Transverse colon (tissue), 4 donors: ENCODE data around the gene CFAP20DC. TPM values are rescaled to one million over a fixed set of nuclear protein-coding genes. Genes with fewer than 3 reads are reported as not detected.

ENCODE experiments used
- DNase-seq: peaks from one replicate; pipeline ENCODE4 v3.0.0-alpha.2; 2019
- H3K27ac ChIP-seq, 4 donors: fragments of 200-600 bp; sonication (generic); 2 replicates each; pipeline ENCODE4 v1.5.1; 2016 to 2018; ENCODE audit warnings: inconsistent platforms in 4 of 4
- H3K27me3 ChIP-seq: fragments of 200-600 bp; sonication (generic); 2 replicates; pipeline ENCODE4 v1.5.1; 2017; ENCODE audit warnings: inconsistent platforms
- H3K36me3 ChIP-seq, 4 donors: fragments of 200-600 bp; sonication (generic); 2 replicates each; pipeline ENCODE4 v1.5.1; 2017 to 2019; ENCODE audit warnings: inconsistent platforms in 4 of 4
- H3K4me1 ChIP-seq, 4 donors: fragments of 200-600 bp; sonication (generic); 2 replicates each; pipeline ENCODE4 v1.5.1; 2017 to 2020; ENCODE audit warnings: inconsistent platforms in 4 of 4
- H3K4me3 ChIP-seq, 4 donors: fragments of 200-600 bp; sonication (generic); 1 replicate in 1 of 4; 2 replicates in 3 of 4; pipeline versions ENCODE4 v1.5.1 to v1.6.1; 2017 to 2019; ENCODE audit warnings: inconsistent platforms in 4 of 4
- H3K9me3 ChIP-seq, 2 donors: fragments of 200-600 bp; sonication (generic); 2 replicates each; pipeline ENCODE4 v1.5.1; 2017 to 2019; ENCODE audit warnings: inconsistent platforms in 2 of 2
- CTCF ChIP-seq, 5 experiments: fragments of 200-600 bp in 3 of 5; fragments of 450-650 bp in 2 of 5; sonication (generic) in 3 of 5; IDR thresholded peaks; 1 replicate in 2 of 5; 2 replicates in 3 of 5; pipeline ENCODE4 v1.5.1; 2016 to 2017; ENCODE audit warnings: antibody characterized with exemption in 5 of 5, inconsistent platforms in 3 of 5, mild to moderate bottlenecking in 2 of 5, moderate library complexity in 1 of 5
- EP300 ChIP-seq: sonication (generic); formaldehyde crosslinking; IDR thresholded peaks from one replicate; pipeline ENCODE4 v1.6.1; 2017; ENCODE audit warnings: antibody characterized with exemption, low read depth
- POLR2A ChIP-seq: fragments of 450-650 bp; IDR thresholded peaks from one replicate; pipeline ENCODE4 v1.6.1; 2016; ENCODE audit warnings: antibody characterized with exemption, mild to moderate bottlenecking, moderate library complexity
- POLR2AphosphoS5 ChIP-seq, 3 donors: sonication (generic); formaldehyde crosslinking; IDR thresholded peaks; one replicate each; pipeline ENCODE4 v1.6.1; 2016; ENCODE audit warnings: antibody characterized with exemption in 3 of 3
- WGBS, 2 donors: methylation state at CpG; one replicate each; pipeline ENCODE4 v1.1.5; 2018; ENCODE audit warnings: low coverage in 1 of 2; 5-methylcytosine and 5-hydroxymethylcytosine counted together
- in situ Hi-C, 4 donors: fragments of 200-750 bp; cut with MboI; loops; one replicate each; pipeline versions ENCODE4 v1.15.0 to v1.15.1; 2017; ENCODE audit warnings: low sequenced_read_pairs in 3 of 4, low pct_ligation_motif_present in 1 of 4, low pct_unique_long_range_greater_than_20kb in 1 of 4
- intact Hi-C: fragments of 100-400 bp; cut with DNase I; formaldehyde crosslinking; loops from one replicate; pipeline ENCODE4 v1.15.1; 2023; ENCODE audit warnings: low total_unique reads
- total RNA-seq, 4 donors: library from RNA; depleted of rRNA; stranded (reverse); fragments of >200 nt; gene quantifications; one replicate each; pipeline ENCODE4 v1.1.0, GENCODE V29; 2016

The CFAP20DC gene
- total RNA-seq, 4 donors from 2014 or later = 0.20 to 0.82 TPM; not detected in 2

DNA sequence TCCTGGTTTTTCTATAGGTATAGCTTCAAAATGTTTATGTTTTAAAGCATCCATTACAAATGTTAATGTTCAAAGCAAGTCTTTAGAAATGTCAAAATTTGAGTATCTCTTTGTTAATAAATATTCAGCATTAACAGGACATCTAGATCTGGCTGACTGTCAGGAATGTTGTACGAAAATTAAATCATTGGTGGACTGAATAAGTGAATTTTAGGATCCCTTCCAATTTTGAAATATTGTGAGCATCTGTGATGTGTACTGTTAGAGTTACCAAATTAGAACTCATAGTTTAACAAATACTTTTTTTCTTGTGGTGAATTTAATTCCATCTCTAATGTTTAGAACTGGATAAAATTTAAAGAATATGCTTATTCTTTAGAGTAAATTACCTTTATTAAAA is 30.1 kb upstream of the CFAP20DC start:
- no peaks in the 10 kb centered on the region for H3K36me3 ChIP-seq

DNA sequence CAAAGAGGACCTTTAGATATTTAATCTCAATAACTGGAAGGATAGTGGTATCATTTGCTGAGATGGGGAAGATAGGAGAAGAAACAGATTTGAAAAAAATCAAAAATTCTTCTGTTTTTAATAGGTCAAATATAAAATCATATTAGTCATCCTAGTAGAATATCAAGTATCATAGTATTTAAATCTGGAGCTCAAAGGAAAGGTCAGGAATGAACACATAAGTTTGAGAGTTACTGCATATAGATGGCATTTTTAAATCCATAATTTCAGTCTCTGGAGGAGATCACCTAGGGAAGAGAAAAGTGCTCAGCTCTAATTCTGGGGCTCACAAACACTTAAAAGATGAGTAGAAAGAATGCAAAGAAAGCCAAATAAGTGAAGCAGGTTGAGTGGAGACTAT is 24.9 kb upstream of the CFAP20DC start:
- in situ Hi-C loops (loop anchor here in 1 of 4 donors (25.0 kb wide), 1 partner anchor 437 kb away; no protein-coding TSS in a partner anchor), intact Hi-C loops (no loop called here)
- H3K36me3 ChIP-seq = no peaks in the 10 kb centered on the region
- no peaks in the 10 kb centered on the region for H3K4me1 ChIP-seq
- no peak for DNase-seq
- H3K9me3 ChIP-seq = no peaks in the 10 kb centered on the region
- TF ChIP-seq POLR2A = no peak
- TF ChIP-seq CTCF (IDR thresholded peaks at IDR 0.05) = no peak
- no peak for TF ChIP-seq POLR2AphosphoS5 (IDR thresholded peaks at IDR 0.05)
- TF ChIP-seq EP300 = no peak
- H3K27ac ChIP-seq = no peak overlapping the region
- H3K27me3 ChIP-seq = no peaks in the 10 kb centered on the region
- no peak overlapping the region for H3K4me3 ChIP-seq

More for the DNA sequence above, 30.1 kb upstream of the CFAP20DC start:
- Histone ChIP-seq H3K4me1 (no peaks in the 10 kb centered on the region), H3K27me3 (peaks cover 4% of the 10 kb centered on the region), H3K4me3 (no peak overlapping the region), H3K27ac (no peak overlapping the region), H3K9me3 (no peaks in the 10 kb centered on the region)
- intact Hi-C loops (no loop called here), in situ Hi-C loops (no loop called here)
- DNase-seq = no peak
- TF ChIP-seq EP300 (no peak), CTCF (IDR thresholded peaks at IDR 0.05) (no peak), POLR2A (no peak), POLR2AphosphoS5 (IDR thresholded peaks at IDR 0.05) (no peak)
- WGBS, 2 donors = 38 to 49% methylated on average over 1 of the region's 1 CpG

DNA sequence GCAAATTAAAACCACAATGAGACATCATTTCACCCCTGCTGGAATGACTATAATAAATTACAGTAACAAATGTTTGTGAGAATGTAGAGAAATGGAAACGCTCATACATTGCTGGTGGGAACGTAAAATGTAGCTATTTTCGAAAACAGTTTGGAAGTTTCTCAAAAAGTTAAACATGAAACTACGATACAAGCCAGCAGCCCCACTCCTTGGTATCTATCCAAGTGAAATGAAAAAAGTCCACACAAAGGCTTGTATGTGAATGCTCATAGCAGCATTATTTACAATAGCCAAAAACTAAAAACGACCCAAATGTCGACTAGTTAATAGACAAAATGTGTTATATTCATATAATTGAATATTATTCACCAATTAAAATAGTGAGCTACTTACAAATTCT is 22.9 kb upstream of the CFAP20DC start:
- Histone ChIP-seq H3K4me3 (no peak overlapping the region), H3K9me3 (no peaks in the 10 kb centered on the region), H3K27me3 (no peaks in the 10 kb centered on the region), H3K4me1 (no peaks in the 10 kb centered on the region), H3K36me3 (no peaks in the 10 kb centered on the region), H3K27ac (no peak overlapping the region)
- intact Hi-C loops = no loop called here
- WGBS, 2 donors = 55 to 62% methylated on average over 6 of the region's 6 CpGs
- in situ Hi-C loops = loop anchor here in 1 of 4 donors (25.0 kb wide), 1 partner anchor 435 kb away; no protein-coding TSS in a partner anchor
- no peak for TF ChIP-seq POLR2A
- no peak for TF ChIP-seq EP300
- no peak for TF ChIP-seq CTCF (IDR thresholded peaks at IDR 0.05)
- TF ChIP-seq POLR2AphosphoS5 (IDR thresholded peaks at IDR 0.05) = no peak
- DNase-seq = no peak

- no peak overlapping the region for H3K27ac ChIP-seq
- 50 to 60% methylated on average over 1 to 2 of the region's 2 CpGs for WGBS, 2 donors
- H3K9me3 ChIP-seq = no peaks in the 10 kb centered on the region
Observed at GRCh38 chr3:59069838-59070237, 20.0 kb upstream of the CFAP20DC start.

More at GRCh38 chr3:59069838-59070237, 20.0 kb upstream of the CFAP20DC start:
- H3K27me3 ChIP-seq = no peaks in the 10 kb centered on the region
- in situ Hi-C loops = loop anchor here in 1 of 4 donors (25.0 kb wide), 1 partner anchor 433 kb away; no protein-coding TSS in a partner anchor
- intact Hi-C loops = no loop called here
- TF ChIP-seq POLR2A (no peak), CTCF (IDR thresholded peaks at IDR 0.05) (no peak), EP300 (no peak), POLR2AphosphoS5 (IDR thresholded peaks at IDR 0.05) (no peak)
- no peaks in the 10 kb centered on the region for H3K4me1 ChIP-seq
- H3K36me3 ChIP-seq = no peaks in the 10 kb centered on the region
- DNase-seq = no peak
- H3K4me3 ChIP-seq = no peak overlapping the region
